K562 (cell line): ENCODE results near the gene TSGA10IP. TPM values are rescaled to one million over a fixed set of nuclear protein-coding genes. Genes with fewer than 3 reads are reported as not detected.
A peak's percentile ranks its signal among the peaks of the same experiment; 100 is the strongest.

Source experiments
- FOXK2 ChIP-seq, 2 experiments: fragments of 450-650 bp; IDR thresholded peaks in 1 of 2; conservative IDR thresholded peaks in 1 of 2; 2 replicates each; pipeline ENCODE4 v1.6.1; 2016; ENCODE audit warnings: low read depth in 2 of 2, mild to moderate bottlenecking in 1 of 2
- KDM5B ChIP-seq: fragments of 200-600 bp; sonication (generic); IDR thresholded peaks from 2 replicates; pipeline ENCODE4 v1.6.1; 2012; ENCODE audit warnings: low read depth, mild to moderate bottlenecking, moderate library complexity, low read length, control low read depth, inconsistent platforms; ENCODE audit not compliant: insufficient replicate concordance
- KHSRP ChIP-seq: fragments of 450-650 bp; IDR thresholded peaks from 2 replicates; pipeline ENCODE4 v1.6.1; 2017
- NFRKB ChIP-seq: fragments of 450-650 bp; IDR thresholded peaks from 2 replicates; pipeline ENCODE4 v1.6.1; 2016; ENCODE audit warnings: low read depth
- PRDM10 ChIP-seq: fragments of 450-650 bp; IDR thresholded peaks from 2 replicates; pipeline ENCODE4 v1.6.1; 2018; ENCODE audit not compliant: partially characterized antibody
- RBM14 ChIP-seq: fragments of 200-400 bp; formaldehyde crosslinking; IDR thresholded peaks from 2 replicates; pipeline ENCODE4 v1.6.1; 2018; ENCODE audit warnings: low read depth, mild to moderate bottlenecking, low read length, moderate library complexity, borderline replicate concordance; ENCODE audit not compliant: insufficient read depth
- RBM39 ChIP-seq: fragments of 200-400 bp; formaldehyde crosslinking; optimal IDR thresholded peaks from 2 replicates; pipeline ENCODE3; 2018; ENCODE audit warnings: low read depth, low read length
- ZC3H8 ChIP-seq: fragments of 450-650 bp; IDR thresholded peaks from 2 replicates; pipeline ENCODE4 v1.6.1; 2017
- ZFP1 ChIP-seq: fragments of 450-650 bp; formaldehyde crosslinking; IDR thresholded peaks from 2 replicates; pipeline ENCODE4 v1.4.0; 2020; ENCODE audit warnings: mild to moderate bottlenecking, mixed read lengths
- ZNF143 ChIP-seq: sonication (generic); formaldehyde crosslinking; IDR thresholded peaks from 2 replicates; pipeline ENCODE4 v1.9.0; 2022; ENCODE audit warnings: mild to moderate bottlenecking, missing genetic modification reagents
- ZNF23 ChIP-seq: fragments of 250-450 bp; sonication (Bioruptor Pico); IDR thresholded peaks from 2 replicates; pipeline ENCODE4 v1.4.0; 2020; ENCODE audit warnings: mild to moderate bottlenecking
- ZNF695 ChIP-seq: fragments of 450-650 bp; formaldehyde crosslinking; IDR thresholded peaks from 2 replicates; pipeline ENCODE4 v1.4.0; 2020; ENCODE audit warnings: mild to moderate bottlenecking, moderate library complexity
- polyA plus RNA-seq, 8 experiments: library from polyadenylated mRNA; depleted of rRNA in 4 of 8; stranded (reverse) in 5 of 8; unstranded in 3 of 8; fragments of >200 nt; fragmentation: Nextera tagmentation in 2 of 8; fragmentation: Illumina TruSeq in 1 of 8; extraction: Ambion mirVana in 2 of 8; extraction: Trizol in 1 of 8; gene quantifications; 2 replicates each; pipeline versions ENCODE4 v1.2.1 to v1.2.3, GENCODE V29; 2011 to 2014; ENCODE audit warnings: inconsistent platforms in 1 of 8, missing spikeins in 1 of 8
- total RNA-seq, 7 experiments: library from RNA; depleted of rRNA in 6 of 7; stranded (reverse); fragments of >200 nt in 6 of 7; fragmentation: Illumina TruSeq in 2 of 7; extraction: Trizol in 2 of 7; gene quantifications; 2 replicates each; pipeline versions ENCODE4 v1.2.1 to v1.2.3, GENCODE V29; 2011 to 2021; ENCODE audit warnings: low replicate concordance in 1 of 7
- TF ChIP-seq, protein P1 (sequence below): fragments of 250-450 bp; sonication (Bioruptor Pico); IDR thresholded peaks from 2 replicates; pipeline ENCODE4 v1.4.0; 2020
- TF ChIP-seq, protein P2 (sequence below), 2 experiments: IDR thresholded peaks in 1 of 2; conservative IDR thresholded peaks in 1 of 2; 2 replicates each; pipeline ENCODE4 v1.6.1; 2016; ENCODE audit warnings: low read depth in 2 of 2, mild to moderate bottlenecking in 1 of 2, missing compliant biosample characterization in 1 of 2, missing genetic modification characterization in 1 of 2, moderate library complexity in 1 of 2

Gene TSGA10IP
- total and polyA plus RNA-seq, 9 of the 15 experiments (the other 6 are each of a cell fraction or from before 2014, with no cell fraction given) = not detected

DNA sequence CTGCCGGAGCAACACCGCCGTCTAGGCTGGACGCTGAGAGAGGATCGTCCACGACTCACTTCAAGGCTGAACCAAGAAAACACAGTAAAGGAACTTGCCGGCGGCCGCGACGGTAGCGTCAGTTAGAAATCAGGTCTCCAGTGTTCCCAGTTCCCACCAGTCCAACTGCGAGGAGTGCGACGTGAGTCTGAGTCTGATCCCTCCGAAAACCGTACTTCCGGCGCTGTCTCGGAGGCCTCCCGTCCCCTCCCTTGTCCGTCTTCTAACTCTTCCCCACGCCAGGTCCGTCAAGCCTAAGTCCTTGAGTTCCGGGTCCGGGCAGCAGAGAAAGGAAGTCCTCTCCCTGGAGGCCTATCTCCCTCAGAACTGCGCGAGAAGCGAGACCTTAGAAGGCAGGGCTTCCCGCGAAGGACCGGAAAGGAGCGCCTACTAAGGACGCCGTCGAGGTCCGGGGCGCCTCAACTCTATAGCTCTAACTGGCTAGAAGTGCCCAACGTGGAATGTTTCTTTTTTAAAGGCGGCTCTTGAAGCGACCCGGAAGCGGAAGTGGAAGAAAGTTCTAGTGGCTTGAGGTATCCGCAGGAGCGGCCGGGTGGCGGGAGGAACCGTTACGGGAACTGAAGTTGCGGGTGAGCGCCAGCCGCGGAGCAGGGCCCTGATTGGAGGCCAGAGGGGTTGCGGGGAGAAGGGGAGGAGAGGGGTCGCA is 56.8 kb downstream of the TSGA10IP start, which contains the start of the genes BANF1 and EIF1AD (continued):
- peak; percentile 93 for TF ChIP-seq RBM39
- 0 out of 2 replicates have a peak, but pooled peaks have one; percentile 59 for TF ChIP-seq ZC3H8
- peak; percentile 46; the same call in 1 of the 2 replicates for TF ChIP-seq ZNF143 (CRISPR knock-in tag)
- TF ChIP-seq, protein P1, sequence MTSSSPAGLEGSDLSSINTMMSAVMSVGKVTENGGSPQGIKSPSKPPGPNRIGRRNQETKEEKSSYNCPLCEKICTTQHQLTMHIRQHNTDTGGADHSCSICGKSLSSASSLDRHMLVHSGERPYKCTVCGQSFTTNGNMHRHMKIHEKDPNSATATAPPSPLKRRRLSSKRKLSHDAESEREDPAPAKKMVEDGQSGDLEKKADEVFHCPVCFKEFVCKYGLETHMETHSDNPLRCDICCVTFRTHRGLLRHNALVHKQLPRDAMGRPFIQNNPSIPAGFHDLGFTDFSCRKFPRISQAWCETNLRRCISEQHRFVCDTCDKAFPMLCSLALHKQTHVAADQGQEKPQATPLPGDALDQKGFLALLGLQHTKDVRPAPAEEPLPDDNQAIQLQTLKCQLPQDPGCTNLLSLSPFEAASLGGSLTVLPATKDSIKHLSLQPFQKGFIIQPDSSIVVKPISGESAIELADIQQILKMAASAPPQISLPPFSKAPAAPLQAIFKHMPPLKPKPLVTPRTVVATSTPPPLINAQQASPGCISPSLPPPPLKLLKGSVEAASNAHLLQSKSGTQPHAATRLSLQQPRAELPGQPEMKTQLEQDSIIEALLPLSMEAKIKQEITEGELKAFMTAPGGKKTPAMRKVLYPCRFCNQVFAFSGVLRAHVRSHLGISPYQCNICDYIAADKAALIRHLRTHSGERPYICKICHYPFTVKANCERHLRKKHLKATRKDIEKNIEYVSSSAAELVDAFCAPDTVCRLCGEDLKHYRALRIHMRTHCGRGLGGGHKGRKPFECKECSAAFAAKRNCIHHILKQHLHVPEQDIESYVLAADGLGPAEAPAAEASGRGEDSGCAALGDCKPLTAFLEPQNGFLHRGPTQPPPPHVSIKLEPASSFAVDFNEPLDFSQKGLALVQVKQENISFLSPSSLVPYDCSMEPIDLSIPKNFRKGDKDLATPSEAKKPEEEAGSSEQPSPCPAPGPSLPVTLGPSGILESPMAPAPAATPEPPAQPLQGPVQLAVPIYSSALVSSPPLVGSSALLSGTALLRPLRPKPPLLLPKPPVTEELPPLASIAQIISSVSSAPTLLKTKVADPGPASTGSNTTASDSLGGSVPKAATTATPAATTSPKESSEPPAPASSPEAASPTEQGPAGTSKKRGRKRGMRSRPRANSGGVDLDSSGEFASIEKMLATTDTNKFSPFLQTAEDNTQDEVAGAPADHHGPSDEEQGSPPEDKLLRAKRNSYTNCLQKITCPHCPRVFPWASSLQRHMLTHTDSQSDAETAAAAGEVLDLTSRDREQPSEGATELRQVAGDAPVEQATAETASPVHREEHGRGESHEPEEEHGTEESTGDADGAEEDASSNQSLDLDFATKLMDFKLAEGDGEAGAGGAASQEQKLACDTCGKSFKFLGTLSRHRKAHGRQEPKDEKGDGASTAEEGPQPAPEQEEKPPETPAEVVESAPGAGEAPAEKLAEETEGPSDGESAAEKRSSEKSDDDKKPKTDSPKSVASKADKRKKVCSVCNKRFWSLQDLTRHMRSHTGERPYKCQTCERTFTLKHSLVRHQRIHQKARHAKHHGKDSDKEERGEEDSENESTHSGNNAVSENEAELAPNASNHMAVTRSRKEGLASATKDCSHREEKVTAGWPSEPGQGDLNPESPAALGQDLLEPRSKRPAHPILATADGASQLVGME (CRISPR knock-in tag) = no peak
- TF ChIP-seq FOXK2 (conservative IDR thresholded peaks at IDR 0.05 in 1 of 2, IDR thresholded peaks at IDR 0.05 in 1 of 2; ENCODE audit: low read depth in 2 of 2) = peak; percentile 94 to 95
- no peak for TF ChIP-seq ZNF23 (CRISPR knock-in tag)
- TF ChIP-seq KHSRP = no peak
- TF ChIP-seq, protein P2, sequence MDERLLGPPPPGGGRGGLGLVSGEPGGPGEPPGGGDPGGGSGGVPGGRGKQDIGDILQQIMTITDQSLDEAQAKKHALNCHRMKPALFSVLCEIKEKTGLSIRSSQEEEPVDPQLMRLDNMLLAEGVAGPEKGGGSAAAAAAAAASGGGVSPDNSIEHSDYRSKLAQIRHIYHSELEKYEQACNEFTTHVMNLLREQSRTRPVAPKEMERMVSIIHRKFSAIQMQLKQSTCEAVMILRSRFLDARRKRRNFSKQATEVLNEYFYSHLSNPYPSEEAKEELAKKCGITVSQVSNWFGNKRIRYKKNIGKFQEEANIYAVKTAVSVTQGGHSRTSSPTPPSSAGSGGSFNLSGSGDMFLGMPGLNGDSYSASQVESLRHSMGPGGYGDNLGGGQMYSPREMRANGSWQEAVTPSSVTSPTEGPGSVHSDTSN (CRISPR knock-in tag; IDR thresholded peaks at IDR 0.05; ENCODE audit: low read depth) = no peak
- TF ChIP-seq, protein P2 (tag; conservative IDR thresholded peaks at IDR 0.05; ENCODE audit: low read depth) = peak; percentile 43; the same call in 1 of the 2 replicates
- peak; percentile 91 for TF ChIP-seq KDM5B
- TF ChIP-seq RBM14 = no peak
- peak; percentile 61; the same call in 1 of the 2 replicates for TF ChIP-seq ZFP1 (CRISPR knock-in tag)
- TF ChIP-seq ZNF695 (CRISPR knock-in tag) = no peak
- TF ChIP-seq NFRKB = peak; percentile 90
- TF ChIP-seq PRDM10 = peak; percentile 60
